NCI-H1436 (cell line): ENCODE data around the gene NCAPG.
A peak's percentile ranks its signal among the peaks of the same experiment; 100 is the strongest.

Experiments used
- DNase-seq: peaks from one replicate; lab custom pipeline; 2025; lab: John Stamatoyannopoulos, UW

NCAPG gene

DNA sequence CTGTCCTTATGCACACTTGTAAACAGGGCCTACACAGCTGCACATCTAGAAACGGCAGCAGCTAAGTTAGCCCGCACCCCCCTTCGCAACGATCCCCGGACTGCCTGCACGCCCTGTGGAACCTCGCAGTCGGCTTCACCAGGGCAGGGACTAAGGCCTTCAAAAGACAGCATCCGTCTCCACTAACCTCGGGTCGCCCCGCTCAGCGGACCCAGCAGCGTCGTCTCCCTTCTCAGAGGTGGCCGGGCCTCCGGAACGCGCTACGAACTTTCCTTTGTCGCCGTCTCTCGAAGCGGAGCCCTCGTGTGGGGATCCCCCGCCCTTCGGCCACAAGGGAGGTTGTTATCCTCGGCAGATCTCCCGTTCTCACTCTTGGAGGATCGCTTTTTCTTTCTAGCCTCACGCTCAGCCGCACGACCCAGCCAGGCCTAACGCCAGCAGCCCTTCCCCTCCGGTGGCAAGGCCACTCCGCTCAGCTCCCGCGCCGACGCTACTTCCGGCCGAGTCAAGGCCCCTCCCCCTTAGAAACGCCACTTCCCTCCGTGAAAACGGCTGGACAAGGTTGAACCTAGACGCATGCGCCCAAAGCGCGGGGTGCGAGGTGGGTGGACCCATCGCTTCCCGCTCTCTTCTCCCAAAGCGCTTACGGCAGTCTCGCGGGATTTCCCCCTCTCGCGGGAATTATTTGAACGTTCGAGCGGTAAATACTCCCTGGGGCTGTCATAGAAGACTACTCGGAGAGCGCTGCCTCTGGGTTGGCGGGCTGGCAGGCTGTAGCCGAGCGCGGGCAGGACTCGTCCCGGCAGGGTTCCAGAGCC lies at the start of gene NCAPG, which contains the start of gene DCAF16:
Gene NCAPG (plus strand): TSS at position 720 of the 818 bp plus-strand sequence. CDS start 99 bp downstream, outside the sequence.
Gene DCAF16 (minus strand): TSS at position 498 of the 818 bp plus-strand sequence. CDS start 6,616 bp downstream, outside the sequence.
- peak; percentile 93 for DNase-seq

- DNase-seq = no peak
These were observed 49.7 kb upstream of the NCAPG start for GRCh38 chr4:17761062-17761461.

DNA sequence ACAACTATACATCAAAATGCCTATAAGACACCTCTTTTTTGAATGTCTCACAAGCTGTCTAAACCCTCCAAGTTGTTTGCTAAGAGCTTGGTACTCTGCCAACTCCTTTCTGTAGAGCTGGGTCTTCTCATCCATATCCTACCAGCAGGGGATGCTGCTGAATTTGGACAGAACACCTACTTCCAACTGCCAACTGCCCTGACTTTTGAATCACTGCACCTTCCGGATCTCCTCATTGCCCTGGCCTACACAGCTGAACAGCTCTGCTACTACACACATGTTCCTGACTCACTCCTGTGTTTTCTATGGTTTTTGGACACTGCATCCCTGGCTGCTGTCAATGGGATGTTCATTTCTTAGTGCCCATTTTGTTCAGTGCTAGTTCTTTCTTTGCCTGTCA lies 48.1 kb upstream of the NCAPG start:
- no peak for DNase-seq

DNA sequence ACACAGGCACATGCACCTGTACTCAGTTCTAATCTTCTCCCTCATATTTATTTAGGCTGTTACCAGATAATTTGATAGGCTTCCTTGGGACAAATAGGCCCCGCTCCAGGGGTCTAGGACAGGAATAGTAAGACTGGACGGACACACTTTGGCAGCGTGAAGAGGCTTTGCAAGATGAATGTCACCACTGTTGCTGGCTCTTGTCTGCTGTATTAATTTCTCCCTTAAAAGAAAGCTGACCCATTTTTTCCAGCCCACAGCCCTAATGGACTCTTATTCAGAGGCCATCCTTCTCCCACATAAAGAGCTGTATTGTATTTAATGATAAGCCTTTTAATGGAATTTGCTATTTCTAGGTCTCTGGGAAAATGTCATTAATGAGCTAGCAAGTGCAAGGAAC lies 47.4 kb upstream of the NCAPG start:
- DNase-seq = no peak

GRCh38 chr4:17763931-17764330 lies 46.8 kb upstream of the NCAPG start:
- DNase-seq = no peak

- DNase-seq = no peak
These were observed 45.1 kb upstream of the NCAPG start for GRCh38 chr4:17765514-17766286.

DNA sequence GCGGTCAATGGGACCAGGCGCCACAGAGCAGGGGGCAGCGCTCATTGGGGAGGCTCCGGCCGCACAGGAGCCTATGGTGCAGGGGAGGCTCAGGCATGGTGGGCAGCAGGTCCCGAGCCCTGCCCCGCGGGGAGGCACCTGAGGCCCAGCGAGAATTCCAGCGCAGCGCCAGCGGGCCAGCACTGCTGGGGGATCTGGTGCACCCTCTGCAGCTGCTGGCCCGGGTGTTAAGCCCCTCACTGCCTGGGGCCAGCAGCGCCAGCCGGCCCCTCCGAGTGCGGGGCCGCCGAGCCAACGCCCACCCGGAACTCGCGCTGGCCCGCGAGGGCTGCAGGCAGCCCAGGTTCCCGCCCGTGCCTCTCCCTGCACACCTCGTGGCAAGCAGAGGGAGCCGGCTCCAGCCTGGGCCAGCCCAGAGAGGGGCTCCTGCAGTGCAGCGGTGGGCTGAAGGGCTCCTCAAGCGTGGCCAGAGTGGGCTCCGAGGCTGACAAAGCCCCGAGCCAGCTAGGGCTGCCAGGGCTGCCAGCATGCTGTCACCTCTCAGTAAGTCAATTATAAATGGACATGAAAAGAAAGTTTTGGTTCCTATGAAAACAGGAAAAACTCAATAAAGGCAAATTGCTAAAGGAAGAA lies 43.8 kb upstream of the NCAPG start:
- no peak for DNase-seq

DNA sequence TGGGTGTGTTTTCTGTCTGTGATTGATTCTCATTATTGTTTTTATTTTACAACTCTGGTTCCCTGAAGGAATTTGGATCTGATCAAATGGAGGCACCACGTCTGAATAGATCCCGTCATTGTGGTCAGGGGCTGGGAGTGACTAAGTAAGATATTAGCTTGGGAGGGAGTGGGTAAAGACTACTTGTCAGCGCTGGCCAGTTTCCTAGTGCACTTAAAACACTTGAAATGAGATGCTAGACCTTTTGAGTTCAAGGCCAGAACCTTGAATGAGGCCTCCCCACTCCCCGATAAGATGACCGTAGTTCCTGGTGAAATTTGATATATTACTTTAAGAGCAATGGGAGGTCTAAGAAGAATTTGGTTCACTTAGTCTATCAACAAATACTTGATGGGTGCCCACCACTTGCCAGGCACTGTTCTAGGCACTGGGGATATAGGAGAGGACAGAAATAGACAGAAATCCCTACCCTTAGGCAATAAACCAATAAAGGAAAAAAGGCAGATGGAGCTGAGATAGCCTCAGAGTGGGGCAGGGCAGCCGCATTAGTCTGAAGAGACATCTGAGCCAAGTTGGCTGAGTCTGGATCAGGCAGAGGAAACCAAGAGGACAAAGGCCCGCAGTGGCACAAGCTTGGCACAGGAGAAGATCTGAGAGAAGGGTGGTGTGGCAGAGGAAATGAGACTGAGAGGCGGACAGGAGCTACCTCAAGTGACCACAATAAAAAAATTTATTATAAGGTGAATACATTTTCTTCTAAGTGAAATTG lies 41.2 kb upstream of the NCAPG start:
- no peak for DNase-seq

DNA sequence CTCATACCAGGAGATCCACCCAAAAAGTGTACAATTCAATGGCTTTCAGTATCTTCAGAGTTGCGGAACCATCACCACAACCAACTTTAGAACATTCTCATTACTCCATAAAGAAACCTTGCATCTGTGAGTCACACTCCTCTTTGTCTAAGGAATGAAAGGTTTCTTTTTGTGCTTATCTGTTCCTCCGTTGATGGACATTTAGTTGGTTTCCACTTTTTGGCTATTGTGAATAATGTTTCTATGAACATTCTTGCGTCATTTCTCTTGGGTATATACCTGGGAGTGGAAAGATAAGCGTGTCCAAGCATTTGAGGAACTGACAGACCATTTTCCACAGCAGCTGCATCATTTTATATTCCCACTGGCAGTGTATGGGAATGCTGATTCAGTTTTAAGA lies 39.9 kb upstream of the NCAPG start:
- no peak for DNase-seq

- no peak for DNase-seq
These were observed 39.4 kb upstream of the NCAPG start for GRCh38 chr4:17771284-17771908.

GRCh38 chr4:17773135-17773698 lies 37.6 kb upstream of the NCAPG start:
- no peak for DNase-seq

- DNase-seq = no peak
These were observed 32.3 kb upstream of the NCAPG start for GRCh38 chr4:17778431-17778830.

- no peak for DNase-seq
These were observed 30.1 kb upstream of the NCAPG start for GRCh38 chr4:17780501-17781299.

- DNase-seq = no peak
These were observed 29.2 kb upstream of the NCAPG start, which contains the start of gene FAM184B for GRCh38 chr4:17781300-17782287. Gene FAM184B (minus strand): TSS chr4:17781621. CDS start chr4:17781299, 322 bp downstream.

- no peak for DNase-seq
These were observed 24.9 kb upstream of the NCAPG start for GRCh38 chr4:17785858-17786257.

DNA sequence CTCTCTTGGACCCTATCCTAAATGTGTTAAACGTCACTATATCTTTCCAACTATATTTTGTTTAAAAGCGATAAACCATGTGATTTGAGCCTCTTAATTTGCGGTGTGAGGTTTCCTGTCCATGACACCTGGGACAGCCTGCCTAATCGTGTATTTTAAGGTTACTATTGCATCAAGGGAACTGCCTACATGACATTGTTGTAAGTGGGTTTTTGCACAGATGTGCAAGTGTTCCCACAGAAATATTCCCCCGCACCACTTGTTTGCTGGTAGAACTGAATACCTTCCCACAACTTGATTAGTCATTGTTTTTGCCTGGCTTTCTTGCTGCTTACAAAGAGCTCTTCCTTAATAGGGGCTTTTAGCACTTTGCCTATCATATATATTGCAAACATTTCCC lies 24.2 kb upstream of the NCAPG start:
- DNase-seq = no peak

DNA sequence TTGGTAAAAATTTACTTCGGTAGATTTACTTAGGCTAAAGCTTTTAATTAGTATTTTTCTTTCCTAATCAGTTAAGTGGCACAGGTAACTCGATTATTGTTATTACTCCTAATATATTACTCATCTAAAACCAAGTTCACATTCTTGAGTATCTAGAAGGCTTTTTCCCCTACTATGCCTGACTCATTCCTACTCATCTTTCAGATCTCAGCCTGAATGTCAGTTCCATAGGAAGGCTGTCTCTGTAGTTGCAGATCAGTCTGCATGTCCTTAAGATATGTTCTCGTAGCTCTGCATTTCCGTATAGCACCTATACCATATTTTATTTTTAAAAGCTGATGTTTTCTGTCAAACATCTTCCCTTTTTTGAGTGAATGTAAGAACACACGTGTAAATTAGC lies 23.5 kb upstream of the NCAPG start:
- DNase-seq = no peak

DNA sequence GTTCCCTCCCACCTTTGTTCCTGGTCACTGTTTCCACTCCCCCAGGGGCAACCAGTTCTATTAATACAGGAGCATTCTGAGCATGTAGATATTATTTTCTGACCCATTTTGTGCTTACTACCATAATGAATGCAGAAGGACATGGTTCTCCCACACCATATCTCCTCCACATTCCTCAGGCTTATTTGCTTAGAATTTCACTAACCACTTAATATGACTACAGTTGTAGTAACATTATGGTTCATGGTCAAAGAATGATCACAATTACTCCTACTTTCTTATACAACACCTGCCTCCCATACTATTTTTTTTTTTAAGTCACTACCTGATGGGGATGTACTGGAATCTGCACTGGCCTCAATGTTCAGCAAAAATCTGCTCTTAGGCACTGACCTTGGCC lies 21.8 kb upstream of the NCAPG start:
- DNase-seq = no peak

GRCh38 chr4:17794730-17795129 lies 16.0 kb upstream of the NCAPG start:
- DNase-seq = no peak
